H1 (cell line): ENCODE data around the gene PDCD7. TPM values are rescaled to one million over a fixed set of nuclear protein-coding genes. Genes with fewer than 3 reads are reported as not detected.

Source experiments
- ASH2L ChIP-seq: fragments of 200-600, 300-600 bp; sonication (generic); IDR thresholded peaks from one replicate; pipeline ENCODE4 v1.7.1; 2017; ENCODE audit warnings: low read length
- CEBPB ChIP-seq: IDR thresholded peaks from 2 replicates; pipeline ENCODE4 v1.6.1; 2012; ENCODE audit warnings: low read depth, low read length
- RFX5 ChIP-seq: IDR thresholded peaks from 2 replicates; pipeline ENCODE4 v1.6.1; 2011; ENCODE audit warnings: low read depth, low read length, improper control_type of control experiment, borderline replicate concordance
- polyA plus RNA-seq, 7 experiments: library from polyadenylated mRNA; depleted of rRNA in 3 of 7; stranded (reverse) in 5 of 7; unstranded in 2 of 7; fragments of >200 nt in 5 of 7; fragments of 200-250 nt in 2 of 7; gene quantifications; 1 replicate in 5 of 7; 2 replicates in 1 of 7; 4 replicates in 1 of 7; pipeline versions ENCODE4 v1.2.1 to v1.2.3, GENCODE V29; 2011 to 2013; ENCODE audit warnings: missing spikeins in 2 of 7, mixed read lengths in 2 of 7
- total RNA-seq: library from RNA; stranded (reverse); fragmentation: NEBNext Ultra II Directional; extraction: Animal tissue kit (Norgen Biotek cat#: 25700); gene quantifications from 2 replicates; pipeline ENCODE4 v1.2.1, GENCODE V29; 2021
- TF ChIP-seq, protein P1 (sequence below), 3 experiments: IDR thresholded peaks; 1 replicate in 2 of 3; 2 replicates in 1 of 3; pipeline versions ENCODE4 v1.5.1 to v1.6.1; 2011; ENCODE audit warnings: low read length in 3 of 3, mild to moderate bottlenecking in 3 of 3, inconsistent platforms in 2 of 3, low read depth in 1 of 3, moderate library complexity in 1 of 3; ENCODE audit not compliant: insufficient read depth in 1 of 3; ENCODE audit errors: control extremely low read depth in 1 of 3
- TF ChIP-seq, protein P2 (sequence below): IDR thresholded peaks from 2 replicates; pipeline ENCODE4 v1.6.1; 2012; ENCODE audit warnings: inconsistent platforms

The PDCD7 gene
- total and polyA plus RNA-seq, 2 of the 8 experiments (the other 6 are each of a cell fraction or from before 2014, with no cell fraction given), result 11.5 to 25.6 TPM

DNA sequence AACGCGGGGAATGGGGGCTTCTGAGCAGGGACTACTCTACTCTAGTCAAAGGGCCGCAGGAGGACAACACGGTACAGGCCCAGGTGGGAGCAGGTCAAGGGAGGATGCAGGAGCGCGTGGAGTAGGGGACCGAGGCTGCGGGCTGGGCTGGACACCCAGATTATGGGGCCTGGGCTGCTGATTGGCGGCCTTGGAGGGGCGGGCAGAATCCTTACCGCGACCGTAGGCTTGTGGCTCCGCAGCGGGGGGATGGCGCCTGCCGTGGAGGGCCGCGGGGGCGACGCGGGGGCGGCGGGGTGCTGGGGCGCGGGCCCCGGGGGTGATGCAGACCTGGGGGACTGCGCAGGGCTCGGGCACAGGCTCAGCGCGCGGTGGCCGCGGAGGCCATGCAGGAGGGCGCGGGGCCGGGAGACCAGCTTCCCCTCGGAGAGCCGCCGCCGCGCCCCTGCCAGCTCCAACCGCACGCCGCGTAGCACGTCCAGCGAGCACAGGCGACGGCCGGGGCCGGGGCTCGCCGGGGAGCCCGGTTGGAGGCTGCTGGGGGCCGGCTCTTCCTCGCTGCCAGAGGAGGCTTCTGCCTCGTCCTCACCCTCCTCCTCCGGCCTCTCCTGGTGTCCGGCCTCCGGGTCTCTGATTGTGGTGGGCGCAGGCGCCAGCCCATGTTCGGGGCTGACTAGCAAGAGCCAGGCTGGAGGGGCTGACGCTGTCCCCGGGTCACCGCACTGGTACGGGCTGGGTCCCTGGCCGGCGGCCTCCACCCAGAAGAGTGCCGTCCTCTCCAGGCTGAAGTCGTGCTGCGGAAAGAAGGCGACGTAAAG, 31.5 kb downstream of the PDCD7 start (continued):
- TF ChIP-seq CEBPB (no peak), RFX5 (no peak), ASH2L (peak; percentile 51)
- TF ChIP-seq, protein P1, sequence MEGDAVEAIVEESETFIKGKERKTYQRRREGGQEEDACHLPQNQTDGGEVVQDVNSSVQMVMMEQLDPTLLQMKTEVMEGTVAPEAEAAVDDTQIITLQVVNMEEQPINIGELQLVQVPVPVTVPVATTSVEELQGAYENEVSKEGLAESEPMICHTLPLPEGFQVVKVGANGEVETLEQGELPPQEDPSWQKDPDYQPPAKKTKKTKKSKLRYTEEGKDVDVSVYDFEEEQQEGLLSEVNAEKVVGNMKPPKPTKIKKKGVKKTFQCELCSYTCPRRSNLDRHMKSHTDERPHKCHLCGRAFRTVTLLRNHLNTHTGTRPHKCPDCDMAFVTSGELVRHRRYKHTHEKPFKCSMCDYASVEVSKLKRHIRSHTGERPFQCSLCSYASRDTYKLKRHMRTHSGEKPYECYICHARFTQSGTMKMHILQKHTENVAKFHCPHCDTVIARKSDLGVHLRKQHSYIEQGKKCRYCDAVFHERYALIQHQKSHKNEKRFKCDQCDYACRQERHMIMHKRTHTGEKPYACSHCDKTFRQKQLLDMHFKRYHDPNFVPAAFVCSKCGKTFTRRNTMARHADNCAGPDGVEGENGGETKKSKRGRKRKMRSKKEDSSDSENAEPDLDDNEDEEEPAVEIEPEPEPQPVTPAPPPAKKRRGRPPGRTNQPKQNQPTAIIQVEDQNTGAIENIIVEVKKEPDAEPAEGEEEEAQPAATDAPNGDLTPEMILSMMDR (IDR thresholded peaks at IDR 0.05; ENCODE audit: control extremely low read depth in 1 of 3, insufficient read depth in 1 of 3, low read depth in 1 of 3, low read length in 3 of 3), result no peak
- TF ChIP-seq, protein P2, sequence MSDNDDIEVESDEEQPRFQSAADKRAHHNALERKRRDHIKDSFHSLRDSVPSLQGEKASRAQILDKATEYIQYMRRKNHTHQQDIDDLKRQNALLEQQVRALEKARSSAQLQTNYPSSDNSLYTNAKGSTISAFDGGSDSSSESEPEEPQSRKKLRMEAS, result peak; percentile 48
